SK-N-SH treated with all-trans-retinoic acid at 6 μM for 48 hours (cell line): Measurements from ENCODE around the gene PLXNC1.

Experiments
- ARNTL ChIP-seq: fragments of 450-650 bp; formaldehyde crosslinking; IDR thresholded peaks from 2 replicates; pipeline ENCODE4 v1.5.0; 2020; ENCODE audit warnings: low read depth, mild to moderate bottlenecking, moderate library complexity, borderline replicate concordance
- ESRRG ChIP-seq: fragments of 250-450 bp; sonication (Bioruptor Pico); IDR thresholded peaks from 2 replicates; pipeline ENCODE4 v1.6.1; 2021; ENCODE audit warnings: mild to moderate bottlenecking
- POU6F1 ChIP-seq: fragments of 250-450 bp; sonication (Bioruptor Pico); IDR thresholded peaks from 2 replicates; pipeline ENCODE4 v1.8.0; 2021; ENCODE audit warnings: low read depth, mild to moderate bottlenecking, moderate library complexity, borderline replicate concordance
- SNAI2 ChIP-seq: fragments of 250-450 bp; sonication (Bioruptor Pico); IDR thresholded peaks from 2 replicates; pipeline ENCODE4 v1.5.0; 2020; ENCODE audit warnings: mild to moderate bottlenecking, moderate library complexity
- ZFP30 ChIP-seq: fragments of 450-650 bp; formaldehyde crosslinking; IDR thresholded peaks from 2 replicates; pipeline ENCODE4 v1.5.0; 2022; ENCODE audit warnings: mild to moderate bottlenecking, moderate library complexity
- ZNF565 ChIP-seq: fragments of 450-650 bp; formaldehyde crosslinking; conservative IDR thresholded peaks from 2 replicates; pipeline ENCODE4 v1.5.0; 2020; ENCODE audit warnings: low read depth, mild to moderate bottlenecking, moderate library complexity
- ZNF70 ChIP-seq: fragments of 450-650 bp; formaldehyde crosslinking; IDR thresholded peaks from 2 replicates; pipeline ENCODE4 v1.5.0; 2020; ENCODE audit warnings: mild to moderate bottlenecking, moderate library complexity

GRCh38 chr12:94126067-94126466, 22.3 kb upstream of the PLXNC1 start:
- TF ChIP-seq ZNF565 (CRISPR knock-in tag): no peak
- no peak for TF ChIP-seq ZNF70 (CRISPR knock-in tag)
- no peak for TF ChIP-seq SNAI2 (CRISPR knock-in tag)
- TF ChIP-seq ZFP30 (CRISPR knock-in tag): no peak
- no peak for TF ChIP-seq ESRRG (CRISPR knock-in tag)
- no peak for TF ChIP-seq ARNTL (CRISPR knock-in tag)
- no peak for TF ChIP-seq POU6F1 (CRISPR knock-in tag)
